ENCODE measurements around the gene SLC7A7. TPM values are rescaled to one million over a fixed set of nuclear protein-coding genes. Genes with fewer than 3 reads are reported as not detected.
"Not testable (repeated sequence)": the region's sequence is repeated elsewhere in the genome, so short reads cannot be mapped to it uniquely, and the experiment has no call there.

Gene SLC7A7
- total and polyA plus RNA-seq, 2 experiments from 2014 or later, result 3.6 to 4.1 TPM

- H3K9me3 Mint-ChIP-seq; H3F3A ChIP-seq (replicated peaks; ENCODE audit: low read depth); H3K27ac ChIP-seq (ENCODE audit: low read depth); ATAC-seq; DNase-seq (ENCODE audit: low spot score); H3K36me3 Mint-ChIP-seq (ENCODE audit: low read depth); H3K27ac Mint-ChIP-seq; H4K20me1 ChIP-seq (replicated peaks; ENCODE audit: insufficient read depth); H3K36me3 ChIP-seq (ENCODE audit: insufficient read depth); H3K27me3 ChIP-seq (ENCODE audit: insufficient read depth); H3K4me3 ChIP-seq; H2AFZ ChIP-seq; H3K79me2 ChIP-seq (replicated peaks; ENCODE audit: insufficient read depth); H3K4me2 ChIP-seq; H3K4me3 Mint-ChIP-seq; H3K9me2 ChIP-seq (ENCODE audit: insufficient read depth): not testable (repeated sequence)
- Mint-ChIP-seq H3K4me1 (peaks cover 18% of the 10 kb centered on the region), H3K27me3 (ENCODE audit: insufficient read depth, low read depth, poor library complexity) (peaks cover 10% of the 10 kb centered on the region)
- H3K4me1 ChIP-seq (ENCODE audit: insufficient read depth), result peaks cover 17% of the 10 kb centered on the region
Measured at GRCh38 chr14:22793550-22793949, 21.7 kb downstream of the SLC7A7 start.

GRCh38 chr14:22792158-22792557 lies 23.1 kb downstream of the SLC7A7 start:
- Histone ChIP-seq H4K20me1 (replicated peaks; ENCODE audit: insufficient read depth) (no peaks in the 10 kb centered on the region), H3K4me1 (ENCODE audit: insufficient read depth) (peaks cover 9% of the 10 kb centered on the region), H3K27ac (ENCODE audit: low read depth) (no peak overlapping the region), H2AFZ (no peak overlapping the region), H3K79me2 (replicated peaks; ENCODE audit: insufficient read depth) (no peaks in the 10 kb centered on the region), H3F3A (replicated peaks; ENCODE audit: low read depth) (no peaks in the 10 kb centered on the region), H3K36me3 (ENCODE audit: insufficient read depth) (no peaks in the 10 kb centered on the region), H3K4me3 (no peak overlapping the region), H3K4me2 (no peak overlapping the region), H3K9me2 (ENCODE audit: insufficient read depth) (0 out of 2 replicates have a peak, but pooled peaks cover 6% of the 10 kb centered on the region), H3K27me3 (ENCODE audit: insufficient read depth) (no peaks in the 10 kb centered on the region)
- peaks cover 5% of the 10 kb centered on the region for H3K27me3 Mint-ChIP-seq (ENCODE audit: insufficient read depth, low read depth, poor library complexity)
- peaks cover 11% of the 10 kb centered on the region for H3K4me1 Mint-ChIP-seq
- no peak overlapping the region for H3K27ac Mint-ChIP-seq
- H3K36me3 Mint-ChIP-seq (ENCODE audit: low read depth), result peaks cover 4% of the 10 kb centered on the region
- ATAC-seq (no peak), DNase-seq (ENCODE audit: low spot score) (no peak)
- H3K4me3 Mint-ChIP-seq, result no peak overlapping the region
- H3K9me3 Mint-ChIP-seq, result peaks cover 6% of the 10 kb centered on the region; the same call in 2 of the 3 replicates
- TF ChIP-seq CREB1 (CRISPR knock-in tag; IDR thresholded peaks at IDR 0.05; ENCODE audit: low read depth) (no peak), ZNF114 (CRISPR knock-in tag; IDR thresholded peaks at IDR 0.05) (no peak), ZNF331 (CRISPR knock-in tag; IDR thresholded peaks at IDR 0.05; ENCODE audit: low read depth) (no peak), NANOG (IDR thresholded peaks at IDR 0.05; ENCODE audit: borderline replicate concordance) (no peak), POLR2AphosphoS5 (IDR thresholded peaks at IDR 0.05; ENCODE audit: low read depth) (no peak), CTCF (conservative IDR thresholded peaks at IDR 0.05; ENCODE audit: low read depth in 2 of 2) (no peak), JUNB (IDR thresholded peaks at IDR 0.05; ENCODE audit: unreplicated experiment) (no peak), EZH2 (IDR thresholded peaks at IDR 0.05; ENCODE audit: low read depth, unreplicated experiment) (no peak), ETS1 (IDR thresholded peaks at IDR 0.05) (no peak)
